NCI-H774 (cell line): ENCODE data around the gene TMEM178B.
"Not testable (repeated sequence)": the region's sequence is repeated elsewhere in the genome, so short reads cannot be mapped to it uniquely, and the experiment has no call there.

ENCODE experiments used
- DNase-seq: peaks from one replicate; lab custom pipeline; 2025; lab: John Stamatoyannopoulos, UW

The TMEM178B gene

GRCh38 chr7:141073641-141074161 is at the start of gene TMEM178B:
TMEM178B (plus strand) TSS chr7:141074064.
- peak; percentile 29 for DNase-seq

GRCh38 chr7:141024668-141025067 is 49.2 kb upstream of the TMEM178B start:
- DNase-seq: no peak

GRCh38 chr7:141027043-141027442 is 46.8 kb upstream of the TMEM178B start:
- DNase-seq: no peak

GRCh38 chr7:141028767-141029166 is 45.1 kb upstream of the TMEM178B start:
- DNase-seq: no peak

DNA sequence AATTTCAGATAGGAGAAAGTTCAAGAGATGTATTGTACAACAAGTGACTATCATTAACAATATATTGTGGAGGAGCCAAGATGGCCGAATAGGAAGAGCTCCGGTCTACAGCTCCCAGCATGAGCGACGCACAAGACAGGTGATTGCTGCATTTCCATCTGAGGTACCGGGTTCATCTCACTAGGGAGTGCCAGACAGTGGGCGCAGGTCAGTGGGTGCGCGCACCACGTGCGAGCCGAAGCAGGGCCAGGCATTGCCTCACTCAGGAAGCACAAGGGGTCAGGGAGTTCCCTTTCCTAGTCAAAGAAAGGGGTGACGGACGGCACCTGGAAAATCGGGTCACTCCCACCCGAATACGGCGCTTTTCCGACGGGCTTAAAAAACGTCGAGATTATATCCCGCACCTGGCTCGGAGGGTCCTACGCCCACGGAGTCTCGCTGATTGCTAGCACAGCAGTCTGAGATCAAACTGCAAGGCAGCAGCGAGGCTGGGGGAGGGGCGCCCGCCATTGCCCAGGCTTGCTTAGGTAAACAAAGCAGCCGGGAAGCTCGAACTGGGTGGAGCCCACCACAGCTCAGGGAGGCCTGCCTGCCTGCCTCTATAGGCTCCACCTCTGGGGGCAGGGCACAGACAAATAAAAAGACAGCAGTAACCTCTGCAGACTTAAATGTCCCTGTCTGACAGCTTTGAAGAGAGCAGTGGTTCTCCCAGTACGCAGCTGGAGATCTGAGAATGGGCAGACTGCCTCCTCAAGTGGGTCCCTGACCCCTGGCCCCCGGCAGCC is 41.1 kb upstream of the TMEM178B start:
- not testable (repeated sequence) for DNase-seq

DNA sequence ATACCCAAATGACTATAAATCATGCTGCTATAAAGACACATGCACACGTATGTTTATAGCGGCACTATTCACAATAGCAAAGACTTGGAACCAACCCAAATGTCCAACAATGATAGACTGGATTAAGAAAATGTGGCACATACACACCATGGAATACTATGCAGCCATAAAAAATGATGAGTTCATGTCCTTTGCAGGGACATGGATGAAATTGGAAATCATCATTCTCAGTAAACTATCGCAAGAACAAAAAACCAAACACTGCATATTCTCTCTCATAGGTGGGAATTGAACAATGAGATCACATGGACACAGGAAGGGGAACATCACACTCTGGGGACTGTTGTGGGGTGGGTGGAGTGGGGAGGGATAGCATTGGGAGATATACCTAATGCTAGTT is 35.8 kb upstream of the TMEM178B start:
- not testable (repeated sequence) for DNase-seq

- no peak for DNase-seq
Observed at GRCh38 chr7:141039376-141039775, 34.5 kb upstream of the TMEM178B start.

GRCh38 chr7:141042222-141043193 is 31.4 kb upstream of the TMEM178B start:
- no peak for DNase-seq

GRCh38 chr7:141043616-141044015 is 30.2 kb upstream of the TMEM178B start:
- no peak for DNase-seq

GRCh38 chr7:141045126-141045841 is 28.6 kb upstream of the TMEM178B start:
- no peak for DNase-seq

DNA sequence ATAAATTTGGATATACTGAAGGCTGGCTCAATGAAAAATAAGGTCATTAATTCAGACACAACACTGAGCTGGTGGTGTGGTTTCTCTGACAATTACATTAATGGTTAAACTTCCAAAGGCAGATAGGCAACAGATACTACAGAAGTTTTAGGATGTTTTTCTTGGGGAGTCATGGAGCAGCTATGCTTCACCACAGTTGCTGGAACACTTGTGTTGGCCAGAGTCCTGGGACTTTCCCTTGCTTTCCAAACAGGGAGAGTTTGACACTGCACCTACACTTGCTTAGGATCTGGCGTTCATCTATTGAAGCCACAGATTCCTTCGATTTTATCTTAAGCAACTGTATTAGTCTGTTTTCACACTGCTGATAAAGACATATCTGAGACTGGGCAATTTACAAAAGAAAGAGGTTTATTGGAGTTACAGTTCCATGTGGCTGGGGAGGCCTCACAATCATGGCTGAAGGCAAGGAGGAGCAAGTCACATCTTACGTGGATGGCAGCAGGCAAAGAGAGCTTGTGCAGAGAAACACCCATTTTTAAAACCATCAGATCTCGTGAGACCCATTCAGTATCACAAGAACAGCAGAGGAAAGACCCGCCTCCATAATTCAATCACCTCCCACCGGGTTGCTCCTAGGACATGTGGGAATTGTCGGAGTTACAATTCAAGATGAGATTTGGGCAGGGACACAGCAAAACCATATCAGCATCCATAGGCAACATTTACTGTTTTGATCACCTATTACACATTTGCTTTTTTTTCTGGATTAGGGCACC is 27.8 kb upstream of the TMEM178B start:
- DNase-seq: no peak

DNA sequence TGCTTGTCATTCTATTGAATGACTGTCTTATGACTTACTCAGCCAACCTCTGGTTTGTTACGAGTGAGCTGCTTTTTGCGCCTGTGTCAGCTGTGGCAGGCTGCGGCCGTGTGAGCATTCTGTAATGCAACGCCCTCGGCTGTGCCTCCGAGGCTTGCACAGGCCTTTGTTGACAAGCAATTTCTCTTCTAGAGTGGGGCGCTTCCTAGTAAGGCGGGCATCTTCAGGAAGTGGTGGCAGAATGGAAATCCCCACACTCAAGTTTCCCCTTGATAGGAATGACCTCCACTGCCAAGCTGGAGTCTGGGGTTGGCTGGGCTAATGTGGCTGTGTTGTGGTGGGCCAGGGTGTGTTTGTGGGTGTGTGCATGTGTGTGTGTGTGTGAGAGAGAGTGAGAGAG is 20.2 kb upstream of the TMEM178B start:
- peak; percentile 34 for DNase-seq

DNA sequence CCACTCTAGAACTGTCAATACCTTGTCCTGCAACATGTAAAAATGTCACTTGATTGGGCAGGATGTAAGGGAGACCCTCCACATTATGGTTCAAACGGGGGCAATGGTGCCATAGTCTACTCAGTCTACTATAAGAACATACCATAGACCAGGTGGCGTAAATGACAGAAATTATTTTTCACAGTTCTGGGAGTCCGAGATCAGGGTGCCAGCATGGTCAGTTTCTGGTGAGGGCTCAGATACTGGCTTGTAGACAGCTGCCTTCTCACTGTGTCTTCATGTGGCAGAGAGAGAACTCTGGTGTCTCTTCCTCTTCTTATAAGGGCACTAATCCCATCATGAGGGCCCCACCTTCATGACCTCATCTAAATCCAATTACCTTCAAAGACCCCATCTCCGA is 18.7 kb upstream of the TMEM178B start:
- DNase-seq: no peak

GRCh38 chr7:141057788-141058187 is 16.1 kb upstream of the TMEM178B start:
- no peak for DNase-seq

DNA sequence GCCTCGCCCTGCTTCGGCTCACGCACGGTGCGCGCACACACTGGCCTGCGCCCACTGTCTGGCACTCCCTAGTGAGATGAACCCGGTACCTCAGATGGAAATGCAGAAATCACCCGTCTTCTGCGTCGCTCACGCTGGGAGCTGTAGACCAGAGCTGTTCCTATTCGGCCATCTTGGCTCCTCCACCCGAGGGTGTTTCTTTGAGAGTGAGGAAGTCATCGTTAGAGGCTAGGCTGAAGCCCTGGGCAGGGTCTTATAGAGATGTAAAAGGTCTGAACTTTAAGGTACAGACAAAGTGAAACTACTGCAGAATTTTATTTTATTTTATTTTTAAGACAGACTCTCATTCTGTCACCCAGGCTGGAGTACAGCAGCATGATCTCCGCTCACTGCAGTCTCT is 6.0 kb upstream of the TMEM178B start:
- DNase-seq: not testable (repeated sequence)

DNA sequence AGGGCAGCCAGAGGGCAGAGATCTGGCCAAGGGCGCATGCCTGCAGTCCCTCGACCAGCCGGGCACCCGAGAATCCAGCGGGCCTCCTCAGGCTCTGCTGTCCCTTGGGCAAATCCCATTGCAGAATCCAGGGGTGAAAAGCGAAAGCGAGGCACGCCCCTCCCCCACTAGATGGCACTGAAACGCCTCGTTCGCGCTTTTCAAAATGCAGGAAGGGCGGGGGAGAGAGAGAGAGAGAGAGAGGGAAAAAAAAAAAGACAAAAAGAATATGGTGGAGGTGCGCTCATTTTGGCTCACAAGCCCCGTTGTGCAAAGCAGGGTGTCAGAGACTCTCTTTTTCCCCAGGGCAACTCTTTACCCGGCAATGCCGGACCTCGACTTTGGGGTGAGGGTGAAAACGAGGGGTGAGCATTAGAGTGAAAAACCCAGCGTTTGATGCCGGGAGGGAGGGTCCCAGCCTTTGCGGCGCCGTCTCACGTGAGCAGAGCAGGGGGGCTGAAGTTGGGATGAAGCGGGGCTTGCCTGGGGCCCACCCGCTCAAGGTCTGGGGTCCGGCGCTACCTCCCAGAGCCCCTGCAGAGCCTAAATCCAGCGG is 2.5 kb upstream of the TMEM178B start:
- peak; percentile 88 for DNase-seq

DNA sequence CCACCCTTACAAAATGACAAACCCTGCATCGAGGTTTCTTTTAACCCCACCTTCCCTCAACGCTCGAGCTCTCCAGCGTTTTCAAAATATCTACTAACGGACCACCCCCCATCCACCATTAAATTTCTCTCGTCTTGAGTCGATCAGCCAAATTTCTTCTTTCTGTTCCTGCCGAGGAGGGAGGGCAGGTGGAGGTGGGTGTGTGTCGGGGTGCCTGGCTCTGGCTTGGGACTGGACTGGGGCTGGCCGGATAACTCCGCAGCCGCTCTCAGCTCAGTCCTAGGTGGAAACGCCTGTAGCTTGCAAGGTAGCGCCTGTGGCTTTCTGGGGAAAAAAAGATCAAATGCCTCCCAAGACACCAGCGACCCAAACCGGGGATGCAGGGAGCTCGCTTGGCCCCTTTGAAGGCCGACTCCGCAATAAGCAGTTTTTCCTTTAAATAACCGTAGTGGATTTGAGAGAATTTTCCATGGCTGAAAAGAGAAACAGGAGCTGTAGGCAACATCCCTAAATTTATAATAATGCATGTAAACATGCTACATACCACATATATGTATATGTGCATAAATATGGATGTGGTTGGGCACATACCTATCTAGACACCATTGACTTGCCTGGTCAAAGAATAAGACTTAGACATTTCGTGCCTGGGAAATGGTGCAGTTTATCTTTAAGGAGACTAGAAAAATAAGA is 1.9 kb upstream of the TMEM178B start:
- DNase-seq: peak; percentile 16

GRCh38 chr7:141072548-141073172 is 1.2 kb upstream of the TMEM178B start:
- DNase-seq: peak; percentile 65

DNA sequence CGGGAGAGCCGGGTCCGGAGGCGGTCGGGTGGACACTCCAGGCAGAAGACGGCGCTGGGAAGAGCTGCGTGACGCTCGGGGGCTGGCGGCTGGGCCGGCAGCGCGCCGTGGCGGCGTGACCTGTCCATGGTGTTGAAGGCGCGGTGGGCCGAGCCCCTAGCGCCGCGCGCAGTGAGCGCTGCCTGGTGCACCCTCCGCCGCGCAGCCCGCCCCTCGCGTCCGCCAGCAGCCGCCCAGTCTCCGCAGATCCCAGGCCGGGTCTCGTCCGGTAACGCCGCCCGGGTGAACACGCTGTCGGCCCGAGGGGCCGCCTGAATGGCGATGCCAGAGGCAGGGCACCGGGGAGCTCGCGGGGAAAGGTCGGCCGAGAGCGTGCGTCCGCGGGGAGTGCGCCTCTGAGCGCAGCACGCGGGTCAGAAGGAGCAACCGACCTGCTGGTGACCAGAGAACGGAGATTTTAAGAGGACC is 657 bp upstream of the TMEM178B start:
- DNase-seq: peak; percentile 25
